Right lobe of liver (tissue), 4 donors: ENCODE results near the gene ASPSCR1.

ENCODE experiments used
- CTCF ChIP-seq, 4 donors: fragments of 200-600 bp in 3 of 4; fragments of 450-650 bp in 1 of 4; IDR thresholded peaks; one replicate each; pipeline versions ENCODE4 v1.5.1 to v1.8.0; 2016 to 2022; ENCODE audit warnings: antibody characterized with exemption in 4 of 4, mild to moderate bottlenecking in 2 of 4
- POLR2A ChIP-seq: fragments of 450-650 bp; IDR thresholded peaks from one replicate; pipeline ENCODE4 v1.6.1; 2017; ENCODE audit warnings: antibody characterized with exemption, mild to moderate bottlenecking
- donor health status: DM: no; HTN: no; CAD: no.
- donor health status: DM: no; HTN: no; CAD: no.
- donor health status: DM: no; HTN: yes; CAD: no.

- TF ChIP-seq POLR2A (no peak), CTCF (IDR thresholded peaks at IDR 0.05) (no peak)
Measured at GRCh38 chr17:82053556-82054263, 76.3 kb downstream of the ASPSCR1 start.
